Measurements from ENCODE around the gene MAP2K5. TPM values are rescaled to one million over a fixed set of nuclear protein-coding genes. Genes with fewer than 3 reads are reported as not detected.

The MAP2K5 gene
- total and polyA plus RNA-seq, 10 of the 15 experiments (the other 5 are each of a cell fraction or from before 2014, with no cell fraction given) = 1.3 to 19.4 (median 9.6) TPM

DNA sequence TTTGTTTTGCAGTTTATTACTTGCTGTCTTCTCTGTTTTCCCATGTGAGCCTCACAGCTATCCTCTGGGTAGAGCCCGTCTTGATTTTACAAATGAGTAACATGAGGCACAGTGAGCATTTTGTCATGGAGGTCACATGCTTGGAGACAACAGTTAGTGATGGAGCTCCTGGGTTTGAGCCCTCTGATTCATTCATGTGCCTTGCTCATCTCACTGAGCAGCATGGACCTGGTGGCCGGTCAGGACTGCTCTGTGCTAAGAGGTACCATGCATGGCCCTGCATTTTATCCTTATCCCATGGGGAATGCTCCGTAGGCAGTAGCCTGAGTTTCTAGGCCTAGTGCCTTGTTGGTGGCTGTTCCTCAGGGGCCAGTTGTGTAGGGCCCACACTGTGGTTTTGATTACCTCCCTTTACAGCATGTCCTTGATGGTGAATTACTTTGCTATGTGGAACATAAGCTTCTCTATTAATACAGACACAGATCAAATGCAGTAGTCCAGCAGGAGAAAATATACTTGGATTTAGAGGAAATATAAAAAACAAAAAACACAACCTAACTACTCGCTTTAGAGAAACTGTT lies 35.6 kb downstream of the MAP2K5 start (continued):
- TF ChIP-seq, protein P1, sequence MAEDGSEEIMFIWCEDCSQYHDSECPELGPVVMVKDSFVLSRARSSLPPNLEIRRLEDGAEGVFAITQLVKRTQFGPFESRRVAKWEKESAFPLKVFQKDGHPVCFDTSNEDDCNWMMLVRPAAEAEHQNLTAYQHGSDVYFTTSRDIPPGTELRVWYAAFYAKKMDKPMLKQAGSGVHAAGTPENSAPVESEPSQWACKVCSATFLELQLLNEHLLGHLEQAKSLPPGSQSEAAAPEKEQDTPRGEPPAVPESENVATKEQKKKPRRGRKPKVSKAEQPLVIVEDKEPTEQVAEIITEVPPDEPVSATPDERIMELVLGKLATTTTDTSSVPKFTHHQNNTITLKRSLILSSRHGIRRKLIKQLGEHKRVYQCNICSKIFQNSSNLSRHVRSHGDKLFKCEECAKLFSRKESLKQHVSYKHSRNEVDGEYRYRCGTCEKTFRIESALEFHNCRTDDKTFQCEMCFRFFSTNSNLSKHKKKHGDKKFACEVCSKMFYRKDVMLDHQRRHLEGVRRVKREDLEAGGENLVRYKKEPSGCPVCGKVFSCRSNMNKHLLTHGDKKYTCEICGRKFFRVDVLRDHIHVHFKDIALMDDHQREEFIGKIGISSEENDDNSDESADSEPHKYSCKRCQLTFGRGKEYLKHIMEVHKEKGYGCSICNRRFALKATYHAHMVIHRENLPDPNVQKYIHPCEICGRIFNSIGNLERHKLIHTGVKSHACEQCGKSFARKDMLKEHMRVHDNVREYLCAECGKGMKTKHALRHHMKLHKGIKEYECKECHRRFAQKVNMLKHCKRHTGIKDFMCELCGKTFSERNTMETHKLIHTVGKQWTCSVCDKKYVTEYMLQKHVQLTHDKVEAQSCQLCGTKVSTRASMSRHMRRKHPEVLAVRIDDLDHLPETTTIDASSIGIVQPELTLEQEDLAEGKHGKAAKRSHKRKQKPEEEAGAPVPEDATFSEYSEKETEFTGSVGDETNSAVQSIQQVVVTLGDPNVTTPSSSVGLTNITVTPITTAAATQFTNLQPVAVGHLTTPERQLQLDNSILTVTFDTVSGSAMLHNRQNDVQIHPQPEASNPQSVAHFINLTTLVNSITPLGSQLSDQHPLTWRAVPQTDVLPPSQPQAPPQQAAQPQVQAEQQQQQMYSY (CRISPR knock-in tag; IDR thresholded peaks at IDR 0.05) = no peak
- TF ChIP-seq NR2C1 (IDR thresholded peaks at IDR 0.05) (no peak), ZNF24 (IDR thresholded peaks at IDR 0.05) (no peak), ZNF217 (IDR thresholded peaks at IDR 0.05) (no peak), CEBPB (IDR thresholded peaks at IDR 0.05; ENCODE audit: borderline replicate concordance in 1 of 2, low read depth in 2 of 2, low read length in 2 of 2) (no peak)

DNA sequence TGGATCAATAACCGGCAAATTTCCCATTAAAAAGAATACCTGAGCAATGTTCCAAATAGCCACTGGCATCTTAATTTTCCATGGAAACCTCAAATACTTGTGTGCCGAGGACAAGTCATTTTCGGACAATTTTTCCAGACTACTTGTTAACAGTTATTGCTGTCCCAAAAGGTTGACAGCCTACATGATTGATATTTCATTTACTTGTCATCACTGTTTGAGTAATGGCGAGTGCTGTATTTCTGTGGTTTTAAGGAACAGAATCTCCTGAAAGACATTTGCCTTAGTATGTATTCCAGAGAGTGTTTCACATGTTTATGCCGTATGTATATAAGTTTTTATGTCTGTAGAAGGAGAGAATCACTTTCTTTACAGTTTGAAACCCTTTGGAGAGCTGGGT lies 36.7 kb downstream of the MAP2K5 start:
- CTCF ChIA-PET = no interaction called here
- no TSS peak for BruUV-seq (replicated peaks)

More for the DNA sequence above, 36.7 kb downstream of the MAP2K5 start:
- ATAC-seq = no peak
- intact Hi-C loops (cut with micrococcal nuclease; ENCODE audit: unreplicated experiment) = no loop called here
- Histone ChIP-seq H3K27ac (ENCODE audit: control insufficient read depth, insufficient read depth) (no peak overlapping the region), H3K4me2 (ENCODE audit: control insufficient read depth, insufficient read depth) (no peak overlapping the region), H3K4me3 (no peak overlapping the region), H3K79me2 (ENCODE audit: control insufficient read depth, insufficient read depth, low read length) (no peaks in the 10 kb centered on the region), H3K4me1 (ENCODE audit: control insufficient read depth, insufficient read depth, low read length) (no peaks in the 10 kb centered on the region), H4K20me1 (ENCODE audit: control insufficient read depth, insufficient read depth) (no peaks in the 10 kb centered on the region), H3K9me3 (replicated peaks; ENCODE audit: control insufficient read depth, insufficient read depth, low read length) (no peaks in the 10 kb centered on the region), H3K9ac (ENCODE audit: control insufficient read depth, insufficient read depth, low read length) (no peak overlapping the region), H2AFZ (ENCODE audit: control insufficient read depth, low read depth, low read length) (no peak overlapping the region), H3K27me3 (replicated peaks in 1 of 2; ENCODE audit: control insufficient read depth in 2 of 2, insufficient read depth in 2 of 2, low read length in 1 of 2) (no peaks in the 10 kb centered on the region), H3K36me3 (ENCODE audit: control insufficient read depth in 2 of 2, insufficient read depth in 2 of 2, low read length in 1 of 2) (no peaks in the 10 kb centered on the region)
- no peak for FAIRE-seq
- 100% methylated on average over 5 of the region's 5 CpGs for WGBS (ENCODE audit: insufficient coverage, insufficient replicate concordance, low lambda C conversion rate, missing lambda C conversion rate)
- ChIA-PET RAD21 (ENCODE audit: unreplicated experiment) (interaction anchor here (1.1 kb wide), 1 partner anchor 8 kb away, joined by 3 read pairs; no protein-coding TSS in a partner anchor), SMC1A (ENCODE audit: uncharacterized antibody, unreplicated experiment) (interaction anchor here (1.0 to 1.2 kb wide), 2 partner anchors 9 to 41 kb away, joined by 4 read pairs; no protein-coding TSS in a partner anchor), POLR2A (no interaction called here)
- in situ Hi-C loops (cut with MboI) = no loop called here
- DNase-seq (ENCODE audit: low read depth, low spot score) = no peak
- no peak for TF ChIP-seq YY1 (IDR thresholded peaks at IDR 0.05; ENCODE audit: low read depth, low read length)
- TF ChIP-seq NFYA (IDR thresholded peaks at IDR 0.05; ENCODE audit: borderline replicate concordance, low read depth, low read length) = no peak
- TF ChIP-seq KLF5 (IDR thresholded peaks at IDR 0.05; ENCODE audit: partially characterized antibody) = no peak
- TF ChIP-seq, protein P2, sequence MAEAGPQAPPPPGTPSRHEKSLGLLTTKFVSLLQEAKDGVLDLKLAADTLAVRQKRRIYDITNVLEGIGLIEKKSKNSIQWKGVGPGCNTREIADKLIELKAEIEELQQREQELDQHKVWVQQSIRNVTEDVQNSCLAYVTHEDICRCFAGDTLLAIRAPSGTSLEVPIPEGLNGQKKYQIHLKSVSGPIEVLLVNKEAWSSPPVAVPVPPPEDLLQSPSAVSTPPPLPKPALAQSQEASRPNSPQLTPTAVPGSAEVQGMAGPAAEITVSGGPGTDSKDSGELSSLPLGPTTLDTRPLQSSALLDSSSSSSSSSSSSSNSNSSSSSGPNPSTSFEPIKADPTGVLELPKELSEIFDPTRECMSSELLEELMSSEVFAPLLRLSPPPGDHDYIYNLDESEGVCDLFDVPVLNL (IDR thresholded peaks at IDR 0.05; ENCODE audit: low read depth, low read length) = no peak
- no peak for TF ChIP-seq BMI1 (IDR thresholded peaks at IDR 0.05; ENCODE audit: borderline replicate concordance)
- no peak for TF ChIP-seq STAT1 (conservative IDR thresholded peaks at IDR 0.05)
- no peak for TF ChIP-seq CBFB (IDR thresholded peaks at IDR 0.05; ENCODE audit: low read depth)

All from GM12878 (cell line).